CD4-positive, alpha-beta T cell treated with Interleukin-17A for 4 hours (primary cell): ENCODE measurements around the gene RAB40C.
A peak's percentile ranks its signal among the peaks of the same experiment; 100 is the strongest.

Experiments used
- DNase-seq: peaks from one replicate; pipeline ENCODE4 v3.0.0-alpha.2; 2020; ENCODE audit warnings: mixed read lengths

Gene RAB40C, protein sequence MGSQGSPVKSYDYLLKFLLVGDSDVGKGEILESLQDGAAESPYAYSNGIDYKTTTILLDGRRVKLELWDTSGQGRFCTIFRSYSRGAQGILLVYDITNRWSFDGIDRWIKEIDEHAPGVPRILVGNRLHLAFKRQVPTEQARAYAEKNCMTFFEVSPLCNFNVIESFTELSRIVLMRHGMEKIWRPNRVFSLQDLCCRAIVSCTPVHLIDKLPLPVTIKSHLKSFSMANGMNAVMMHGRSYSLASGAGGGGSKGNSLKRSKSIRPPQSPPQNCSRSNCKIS

DNA sequence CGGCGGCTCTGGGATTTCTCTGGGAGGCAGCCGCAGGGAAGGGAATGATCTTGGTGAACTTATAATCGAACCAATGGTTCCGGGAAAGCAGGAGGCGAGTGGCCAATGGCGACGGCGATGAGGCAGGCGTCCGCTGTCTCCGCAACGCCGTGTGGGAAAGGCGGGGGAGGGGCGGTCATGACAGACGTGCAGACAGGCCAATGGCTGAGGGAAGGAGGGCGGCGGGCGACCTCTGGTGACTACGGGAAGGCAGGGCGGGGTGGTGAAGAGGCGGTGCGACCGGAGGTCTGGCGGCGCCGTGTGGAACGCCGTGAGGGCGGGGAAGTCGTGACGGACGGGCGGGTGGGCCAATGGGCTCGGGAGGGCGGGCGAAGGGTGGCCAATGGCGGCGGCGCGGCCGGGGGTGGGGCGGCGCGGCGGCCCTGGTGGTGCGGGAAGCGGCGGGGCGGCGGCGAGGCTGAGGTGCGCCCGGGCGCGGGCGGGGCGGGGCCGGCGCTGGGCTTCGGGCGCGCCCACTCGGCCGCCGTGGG is at the start of gene RAB40C:
Gene RAB40C (plus strand): TSS at position 409 of the 530 bp plus-strand sequence. CDS start 226 bp downstream, outside the sequence.
- DNase-seq, result peak; percentile 99

DNA sequence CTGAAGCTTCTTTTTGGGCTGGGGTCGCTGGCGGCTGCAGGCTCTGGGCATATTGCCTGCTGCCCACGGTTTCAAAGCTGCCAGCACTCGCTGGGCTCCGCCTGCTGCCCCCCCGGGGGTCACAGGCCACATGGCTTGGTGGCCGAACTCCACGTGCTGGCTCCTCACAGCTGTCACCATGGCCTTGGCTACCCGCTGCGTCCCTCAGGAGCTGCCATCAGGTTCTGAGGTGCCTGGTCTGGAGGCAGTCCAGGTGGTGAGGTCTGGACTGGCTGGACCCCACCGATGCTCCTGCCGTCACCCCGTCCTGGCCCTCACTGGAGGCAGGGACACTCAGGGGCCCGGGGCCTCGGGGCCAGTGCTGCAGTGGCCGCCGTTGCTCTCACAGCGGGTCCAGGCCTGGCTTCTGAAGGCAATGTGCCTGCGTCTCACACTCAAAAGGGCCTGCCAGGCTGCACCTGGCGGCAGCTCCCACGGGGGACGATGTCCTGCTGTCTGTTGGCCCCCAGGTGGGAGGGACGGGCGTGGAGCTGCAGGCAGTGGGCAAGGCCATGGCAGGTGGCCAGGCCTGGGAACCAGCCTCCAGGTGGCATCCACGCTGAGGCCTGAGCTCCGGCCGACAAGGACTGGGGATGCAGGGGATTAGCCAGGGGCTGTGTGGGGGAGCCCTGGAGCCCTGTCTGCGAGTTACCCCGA is 49.1 kb upstream of the RAB40C start:
- no peak for DNase-seq

DNA sequence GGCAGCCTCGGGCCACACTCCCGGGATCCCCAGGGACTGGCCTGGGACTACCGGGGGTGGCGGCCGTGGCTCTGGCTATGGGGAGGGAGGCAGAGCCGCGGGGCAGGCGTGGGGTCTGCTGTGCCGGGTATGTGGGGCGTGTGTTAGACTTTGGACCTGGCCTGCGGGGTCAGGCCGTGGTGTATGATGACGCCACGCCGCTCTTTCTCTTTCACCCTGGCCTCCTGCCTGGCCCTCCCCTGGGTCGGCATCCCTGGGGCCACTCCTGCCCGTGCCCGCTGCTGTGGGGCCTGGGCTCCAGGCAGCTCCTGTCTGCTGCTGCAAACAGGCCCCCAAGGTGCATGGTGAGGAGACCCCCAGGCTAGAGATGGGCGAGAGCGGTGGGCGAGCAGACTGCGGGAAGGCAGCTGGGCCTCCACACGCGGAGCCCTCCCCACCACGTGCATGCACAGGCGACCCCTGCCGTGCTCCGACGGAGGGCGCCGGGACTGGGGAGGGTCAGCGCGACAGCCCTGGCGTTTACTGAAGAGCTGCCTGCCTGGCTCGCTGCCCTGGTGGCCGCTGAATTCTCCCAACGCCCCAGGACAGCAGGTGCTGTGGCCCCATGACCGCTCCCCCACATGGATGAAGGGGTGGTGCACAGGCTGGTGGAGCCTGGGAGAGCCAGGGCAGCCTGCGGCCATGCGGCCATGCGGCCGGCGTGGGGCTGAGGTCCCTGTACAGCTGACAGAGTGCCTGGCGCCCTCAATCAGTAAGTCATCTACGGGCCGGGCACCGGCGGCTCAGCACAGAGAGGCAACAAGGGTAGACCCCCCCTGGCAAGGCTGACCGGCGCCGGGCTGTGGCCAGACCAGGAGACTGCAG is 46.3 kb upstream of the RAB40C start:
- DNase-seq, result no peak

DNA sequence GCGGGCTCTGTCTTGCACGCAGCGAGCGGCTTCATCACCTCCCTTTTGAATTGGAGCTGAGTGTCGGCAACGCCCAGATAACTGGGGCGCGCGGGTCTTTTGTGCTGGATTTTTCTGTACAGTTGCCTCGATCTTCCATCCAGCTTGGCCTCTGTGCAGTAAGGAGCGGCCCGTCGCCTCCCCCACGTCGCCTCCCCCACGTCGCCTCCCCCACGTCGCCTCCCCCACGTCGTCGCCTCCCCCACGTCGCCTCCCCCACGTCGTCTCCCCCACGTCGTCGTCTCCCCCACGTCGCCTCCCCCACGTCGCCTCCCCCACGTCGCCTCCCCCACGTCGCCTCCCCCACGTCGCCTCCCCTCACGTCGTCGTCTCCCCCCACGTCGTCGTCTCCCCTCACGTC is 45.3 kb upstream of the RAB40C start:
- DNase-seq, result no peak

DNA sequence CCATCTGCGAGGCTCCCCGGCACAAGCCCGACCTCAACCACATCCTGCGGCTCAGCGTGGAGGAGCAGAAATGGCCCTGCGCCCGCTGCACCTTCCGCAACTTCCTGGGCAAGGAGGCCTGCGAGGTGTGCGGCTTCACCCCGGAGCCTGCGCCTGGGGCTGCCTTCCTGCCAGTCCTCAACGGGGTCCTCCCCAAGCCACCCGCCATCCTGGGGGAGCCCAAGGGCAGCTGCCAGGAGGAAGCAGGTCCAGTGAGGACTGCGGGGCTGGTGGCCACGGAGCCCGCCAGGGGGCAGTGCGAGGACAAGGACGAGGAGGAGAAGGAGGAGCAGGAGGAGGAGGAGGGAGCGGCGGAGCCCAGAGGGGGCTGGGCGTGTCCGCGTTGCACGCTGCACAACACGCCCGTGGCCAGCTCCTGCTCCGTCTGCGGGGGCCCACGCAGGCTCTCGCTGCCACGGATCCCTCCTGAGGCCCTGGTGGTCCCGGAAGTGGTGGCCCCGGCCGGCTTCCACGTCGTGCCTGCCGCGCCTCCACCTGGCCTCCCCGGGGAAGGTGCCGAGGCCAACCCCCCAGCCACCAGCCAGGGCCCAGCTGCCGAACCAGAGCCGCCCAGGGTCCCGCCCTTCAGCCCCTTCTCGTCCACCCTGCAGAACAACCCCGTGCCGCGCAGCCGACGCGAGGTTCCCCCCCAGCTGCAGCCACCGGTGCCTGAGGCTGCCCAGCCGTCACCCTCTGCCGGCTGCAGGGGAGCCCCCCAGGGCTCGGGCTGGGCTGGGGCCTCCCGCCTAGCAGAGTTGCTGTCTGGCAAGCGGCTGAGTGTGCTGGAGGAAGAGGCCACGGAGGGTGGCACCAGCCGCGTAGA is 42.7 kb upstream of the RAB40C start:
- peak; percentile 66 for DNase-seq

DNA sequence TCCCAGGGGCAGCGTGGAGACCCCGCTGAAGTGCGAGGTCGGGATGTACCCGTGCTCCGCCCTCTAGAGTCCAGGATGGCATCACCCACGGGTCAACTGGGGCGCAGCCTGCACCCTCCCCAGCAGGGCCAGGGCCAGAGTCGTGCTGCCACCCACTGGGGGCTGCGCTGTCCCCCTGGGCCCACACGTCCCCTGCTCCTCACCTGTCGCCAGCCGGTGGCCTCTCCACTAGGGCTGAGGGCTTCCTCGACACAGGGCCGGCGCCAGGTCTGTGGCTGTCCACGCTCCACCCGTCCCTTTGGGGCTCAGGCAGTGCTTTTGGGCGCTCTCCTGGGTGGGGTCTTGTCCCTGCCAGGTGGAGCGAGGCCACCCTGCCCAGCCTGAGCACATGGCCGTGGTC is 41.3 kb upstream of the RAB40C start:
- no peak for DNase-seq

DNA sequence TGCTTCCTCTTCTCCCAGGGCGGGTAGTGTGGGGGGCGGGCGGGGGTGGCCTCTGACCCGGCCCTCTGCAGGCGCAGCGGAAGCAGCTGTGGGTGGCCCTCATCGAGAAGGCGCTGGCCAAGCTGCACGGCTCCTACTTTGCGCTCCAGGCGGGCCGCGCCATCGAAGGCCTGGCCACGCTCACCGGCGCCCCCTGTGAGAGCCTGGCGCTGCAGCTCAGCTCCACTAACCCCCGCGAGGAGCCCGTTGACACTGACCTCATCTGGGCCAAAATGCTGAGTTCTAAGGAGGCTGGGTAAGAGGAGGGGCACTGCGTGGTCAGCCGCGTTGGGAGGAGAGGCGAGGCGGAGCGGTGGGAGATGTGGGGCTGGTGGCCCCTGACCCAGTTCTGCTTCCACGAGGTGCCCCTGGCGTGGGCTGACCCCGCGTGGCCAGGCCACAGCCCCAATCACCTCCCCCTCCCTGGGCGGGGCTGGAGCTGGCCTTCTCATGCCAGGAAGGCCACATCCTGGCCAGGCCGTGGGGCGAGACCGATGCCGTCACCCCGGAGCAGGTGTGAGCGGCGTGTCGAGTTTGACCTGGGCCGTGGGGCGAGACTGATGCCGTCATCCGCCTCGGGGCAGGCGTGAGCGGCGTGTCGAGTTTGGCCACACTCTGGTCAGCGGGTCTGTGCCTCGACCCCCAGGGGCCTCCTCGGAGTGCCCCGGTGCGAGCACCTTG is 40.2 kb upstream of the RAB40C start:
- DNase-seq, result no peak

DNA sequence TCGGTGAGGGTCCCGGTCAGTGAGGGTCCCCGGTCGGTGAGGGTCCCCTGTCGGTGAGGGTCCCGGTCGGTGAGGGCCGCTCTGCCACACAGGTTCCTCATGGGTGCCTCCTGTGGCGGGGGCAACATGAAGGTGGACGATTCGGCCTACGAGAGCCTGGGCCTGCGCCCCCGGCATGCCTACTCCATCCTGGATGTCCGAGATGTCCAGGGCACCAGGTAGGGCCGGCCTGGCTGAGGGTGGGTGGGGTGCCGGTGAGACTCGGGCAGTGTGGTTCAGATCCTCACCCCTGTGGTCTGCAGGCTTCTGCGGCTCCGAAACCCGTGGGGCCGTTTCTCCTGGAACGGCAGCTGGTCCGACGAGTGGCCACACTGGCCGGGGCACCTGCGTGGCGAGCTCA is 38.7 kb upstream of the RAB40C start:
- no peak for DNase-seq

DNA sequence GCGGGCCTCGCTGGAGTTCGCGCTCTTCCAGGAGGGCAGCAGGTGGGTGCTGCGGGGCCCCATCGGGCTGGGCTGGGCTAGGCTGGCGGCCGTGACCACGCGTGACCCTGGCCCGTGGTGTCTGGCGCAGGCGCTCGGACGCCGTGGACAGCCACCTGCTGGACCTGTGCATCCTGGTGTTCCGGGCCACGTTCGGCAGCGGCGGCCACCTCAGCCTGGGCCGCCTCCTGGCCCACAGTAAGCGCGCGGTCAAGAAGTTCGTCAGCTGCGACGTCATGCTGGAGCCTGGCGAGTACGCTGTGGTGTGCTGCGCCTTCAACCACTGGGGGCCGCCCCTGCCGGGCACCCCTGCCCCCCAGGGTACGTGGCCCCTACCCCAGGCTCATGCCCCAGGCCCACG is 37.7 kb upstream of the RAB40C start:
- no peak for DNase-seq

GRCh38 chr16:553601-554296 is 36.1 kb upstream of the RAB40C start:
- DNase-seq, result no peak

DNA sequence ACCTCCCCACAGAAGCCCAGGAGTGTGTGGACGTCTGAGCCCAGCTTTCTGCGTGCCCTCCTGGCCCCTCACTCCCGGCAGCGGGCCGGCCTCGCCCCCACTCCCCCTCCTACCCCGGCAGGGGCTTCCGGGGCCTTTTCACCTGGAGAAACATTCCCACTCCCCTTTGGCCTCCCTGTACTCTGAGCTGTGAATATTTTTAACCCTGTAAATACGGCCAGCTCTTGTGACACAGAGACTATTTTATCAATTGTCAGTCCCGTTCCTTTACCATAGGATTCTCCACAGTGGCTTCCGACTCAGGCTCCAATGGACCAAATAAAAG is 35.6 kb upstream of the RAB40C start:
- no peak for DNase-seq

GRCh38 chr16:554640-555365 is 35.1 kb upstream of the RAB40C start:
- no peak for DNase-seq

GRCh38 chr16:555528-556473 is 34.1 kb upstream of the RAB40C start:
- no peak for DNase-seq

- no peak for DNase-seq
Measured at GRCh38 chr16:556474-557173, 33.2 kb upstream of the RAB40C start.

GRCh38 chr16:557463-558297 is 32.2 kb upstream of the RAB40C start:
- no peak for DNase-seq

GRCh38 chr16:558298-559020 is 31.4 kb upstream of the RAB40C start:
- no peak for DNase-seq

DNA sequence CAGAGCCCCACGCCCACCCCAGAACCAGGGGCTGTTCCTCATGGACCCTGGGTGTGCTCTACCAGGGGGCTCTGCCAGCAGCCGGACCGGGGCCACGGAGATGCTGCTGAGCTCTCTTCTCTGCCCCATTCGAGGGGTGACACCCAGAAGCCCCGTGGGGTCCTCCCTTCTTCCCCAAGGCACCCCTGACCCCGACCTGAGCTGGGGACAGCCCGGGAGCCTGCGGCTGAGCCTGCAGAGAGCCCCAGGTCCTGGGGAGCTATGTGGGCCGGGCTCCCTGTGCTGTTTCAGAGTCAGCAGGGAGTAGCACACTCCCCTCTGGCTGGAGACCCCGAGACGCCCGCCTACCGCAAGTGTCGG is 30.9 kb upstream of the RAB40C start:
- no peak for DNase-seq
